ENCODE data around the gene STAT5B.

STAT5B gene

DNA sequence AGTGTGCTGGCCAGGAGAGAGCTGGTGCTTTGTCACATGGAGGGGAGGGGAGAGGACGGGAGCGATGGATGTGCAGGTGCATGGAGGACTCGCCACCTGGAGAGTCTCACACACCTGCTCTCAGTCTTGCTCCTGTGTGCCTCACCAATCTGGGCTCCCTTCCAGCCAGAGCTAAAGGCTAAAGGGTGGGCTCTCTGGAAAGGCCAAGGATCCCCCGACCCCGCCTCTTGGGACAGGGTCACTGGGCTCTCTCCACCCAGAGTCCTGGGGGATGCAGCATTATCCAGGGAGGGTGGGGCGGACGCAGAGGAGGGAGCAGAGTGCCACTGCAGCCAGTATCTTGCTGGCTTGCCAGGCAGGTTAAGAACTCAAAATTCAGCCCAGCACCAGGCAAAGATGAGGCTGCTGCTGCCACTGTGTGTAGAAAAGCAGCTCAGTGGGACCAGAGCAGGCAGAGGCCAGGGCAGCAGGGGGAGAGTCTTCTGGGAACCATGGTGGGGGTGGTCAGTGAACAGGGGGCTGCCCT is 5.4 kb upstream of the STAT5B start:
- H3K4me3 ChIP-seq (ENCODE audit: low read length) = no peak overlapping the region
- H3K27me3 ChIP-seq (ENCODE audit: control insufficient read depth, insufficient read depth, low read length) = no peaks in the 10 kb centered on the region
- H3K36me3 ChIP-seq (ENCODE audit: control insufficient read depth, low read depth, low read length) = no peaks in the 10 kb centered on the region
- no peak overlapping the region for H3K27ac ChIP-seq (ENCODE audit: low read length)
- H3K4me1 ChIP-seq (ENCODE audit: control insufficient read depth, low read depth, low read length) = peaks cover 3% of the 10 kb centered on the region
- H3K9ac ChIP-seq (ENCODE audit: low read length) = no peak overlapping the region
- no peaks in the 10 kb centered on the region for H3K9me3 ChIP-seq (ENCODE audit: control insufficient read depth, low read depth, low read length)

DNA sequence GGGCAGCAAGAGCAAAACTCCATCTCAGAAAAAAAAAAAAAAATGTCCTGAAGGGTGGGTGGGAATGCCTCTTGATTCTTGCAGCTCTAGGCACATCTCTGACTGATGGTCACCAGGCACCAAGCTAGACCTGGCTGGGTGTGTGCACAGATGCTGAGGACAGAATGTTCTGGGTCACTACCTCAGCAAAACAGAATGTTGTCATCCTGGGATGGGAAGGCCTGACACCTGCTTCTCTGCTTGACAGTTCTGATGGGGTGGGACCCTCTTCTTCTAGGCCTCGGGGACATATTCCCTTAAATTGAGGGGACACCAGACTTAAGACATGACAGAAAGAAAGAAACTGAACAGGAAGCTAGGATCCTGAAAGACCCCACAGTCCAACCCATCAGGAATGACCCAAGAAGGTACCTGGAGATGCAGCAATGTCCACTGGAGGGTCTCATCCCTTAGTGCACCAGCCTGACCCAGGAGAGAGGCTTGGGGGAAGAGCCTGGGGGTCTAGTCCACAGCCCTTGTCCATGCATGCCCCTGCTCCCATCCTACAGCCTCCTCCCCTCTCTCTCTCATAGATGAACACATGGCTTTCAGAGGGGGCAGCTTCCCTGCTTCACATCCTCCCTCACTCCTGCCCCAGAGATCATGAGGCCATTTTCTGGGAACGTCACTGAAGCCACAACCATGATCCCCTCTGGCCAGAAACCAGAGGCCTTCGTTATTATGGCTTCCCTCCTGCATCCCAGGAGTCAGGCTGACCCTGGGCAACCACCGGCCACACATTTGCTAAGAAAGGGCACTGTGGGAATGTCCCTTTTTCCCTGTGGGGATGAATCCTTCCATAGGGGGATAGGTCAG is 3.8 kb upstream of the STAT5B start:
- no peak overlapping the region for H3K4me3 ChIP-seq (ENCODE audit: low read length)
- peaks cover 3% of the 10 kb centered on the region for H3K4me1 ChIP-seq (ENCODE audit: control insufficient read depth, low read depth, low read length)
- H3K9me3 ChIP-seq (ENCODE audit: control insufficient read depth, low read depth, low read length) = no peaks in the 10 kb centered on the region
- no peaks in the 10 kb centered on the region for H3K27me3 ChIP-seq (ENCODE audit: control insufficient read depth, insufficient read depth, low read length)
- H3K36me3 ChIP-seq (ENCODE audit: control insufficient read depth, low read depth, low read length) = no peaks in the 10 kb centered on the region
- H3K27ac ChIP-seq (ENCODE audit: low read length) = no peak overlapping the region
- no peak overlapping the region for H3K9ac ChIP-seq (ENCODE audit: low read length)

- Histone ChIP-seq H3K27ac (ENCODE audit: low read length) (no peak overlapping the region), H3K9ac (ENCODE audit: low read length) (no peak overlapping the region), H3K36me3 (ENCODE audit: control insufficient read depth, low read depth, low read length) (no peaks in the 10 kb centered on the region), H3K9me3 (ENCODE audit: control insufficient read depth, low read depth, low read length) (no peaks in the 10 kb centered on the region), H3K4me3 (ENCODE audit: low read length) (no peak overlapping the region), H3K27me3 (ENCODE audit: control insufficient read depth, insufficient read depth, low read length) (no peaks in the 10 kb centered on the region), H3K4me1 (ENCODE audit: control insufficient read depth, low read depth, low read length) (peaks cover 26% of the 10 kb centered on the region)
These were observed 1.1 kb upstream of the STAT5B start for GRCh38 chr17:42277342-42277712.

DNA sequence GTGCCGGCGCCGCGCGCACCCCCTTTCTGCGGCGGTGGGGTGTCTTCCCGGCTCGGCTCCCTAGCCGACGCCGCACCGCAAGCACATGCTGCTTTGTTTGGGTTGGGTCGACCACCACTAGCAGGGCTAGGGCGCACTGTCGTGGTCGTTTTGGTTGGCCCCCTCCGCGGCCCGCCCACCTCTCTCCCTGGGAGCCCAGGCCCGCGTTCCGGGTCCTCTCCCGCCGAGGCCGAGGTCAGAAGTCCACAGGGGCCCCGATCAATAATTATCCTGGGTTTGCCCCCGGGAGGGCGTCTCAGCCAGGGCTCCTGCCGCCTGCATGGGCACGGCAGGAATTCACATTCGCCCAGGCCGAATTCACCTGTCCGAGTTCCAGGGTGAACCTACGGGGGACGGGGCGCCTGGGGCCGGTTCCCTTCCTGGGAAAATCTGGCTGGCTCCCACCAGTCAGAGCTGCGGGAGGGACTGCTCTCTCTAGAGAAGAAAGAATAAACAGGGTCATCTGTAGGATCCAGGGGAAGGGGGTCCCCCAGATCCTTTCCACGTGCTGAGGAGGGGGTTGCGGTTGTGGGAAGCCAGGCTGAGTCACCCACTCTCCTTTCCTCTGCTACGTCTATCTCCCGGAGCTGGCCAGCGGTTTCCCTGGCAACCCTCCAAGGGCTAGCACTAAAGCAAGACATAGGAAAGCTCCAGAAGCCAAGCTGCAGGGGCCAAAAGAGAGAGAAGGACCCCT is 584 bp upstream of the STAT5B start:
- Histone ChIP-seq H3K36me3 (ENCODE audit: control insufficient read depth, low read depth, low read length) (no peaks in the 10 kb centered on the region), H3K9me3 (ENCODE audit: control insufficient read depth, low read depth, low read length) (no peaks in the 10 kb centered on the region), H3K4me1 (ENCODE audit: control insufficient read depth, low read depth, low read length) (peaks cover 32% of the 10 kb centered on the region), H3K27me3 (ENCODE audit: control insufficient read depth, insufficient read depth, low read length) (no peaks in the 10 kb centered on the region), H3K9ac (ENCODE audit: low read length) (peak overlapping the region; percentile 73), H3K4me3 (ENCODE audit: low read length) (peak overlapping the region; percentile 69), H3K27ac (ENCODE audit: low read length) (no peak overlapping the region)

DNA sequence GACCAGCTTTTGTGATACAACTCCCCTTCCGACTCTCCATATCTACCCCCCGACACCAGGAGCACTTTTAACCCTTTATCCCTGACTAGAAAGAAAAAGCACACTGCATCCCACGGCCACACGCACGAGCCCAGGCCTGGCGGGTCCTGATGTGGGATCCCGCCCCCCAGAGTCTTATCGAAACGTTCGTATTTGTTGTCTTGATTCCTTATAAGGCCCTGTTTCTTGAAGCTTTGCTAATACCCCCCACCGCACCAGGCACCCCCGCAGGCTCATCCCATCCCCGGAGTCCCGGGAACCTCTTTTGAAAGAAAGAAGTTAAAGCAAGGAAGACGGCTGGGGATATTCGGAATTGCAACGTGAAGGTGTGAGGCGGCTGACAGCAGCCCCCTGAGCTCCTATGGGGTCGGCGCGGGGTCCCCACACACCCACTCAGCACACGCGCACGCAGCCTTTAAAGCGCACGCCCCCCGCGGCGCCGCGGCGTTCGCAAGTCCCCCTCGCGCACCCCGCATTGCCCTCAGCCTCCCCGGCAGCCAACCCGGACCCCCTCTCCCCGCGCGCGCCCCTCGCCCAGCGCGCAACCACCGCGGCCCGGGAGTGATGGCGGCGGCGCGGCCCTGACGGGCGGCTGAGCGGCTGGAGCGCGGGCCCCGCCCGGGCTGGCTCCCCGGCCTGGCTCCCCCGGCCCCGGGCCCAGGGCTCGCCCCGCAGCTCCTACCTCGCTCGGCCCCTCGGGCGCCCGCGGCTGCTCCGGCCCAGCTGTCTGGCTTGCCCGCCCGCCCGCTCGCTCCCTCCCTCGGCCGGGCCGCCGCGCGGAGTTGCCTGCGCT is 448 bp downstream of the STAT5B start:
- Histone ChIP-seq H3K4me3 (ENCODE audit: low read length) (peak overlapping the region; percentile 79), H3K27me3 (ENCODE audit: control insufficient read depth, insufficient read depth, low read length) (no peaks in the 10 kb centered on the region), H3K9ac (ENCODE audit: low read length) (peak overlapping the region; percentile 57), H3K27ac (ENCODE audit: low read length) (peak overlapping the region; percentile 36), H3K4me1 (ENCODE audit: control insufficient read depth, low read depth, low read length) (peaks cover 32% of the 10 kb centered on the region), H3K36me3 (ENCODE audit: control insufficient read depth, low read depth, low read length) (no peaks in the 10 kb centered on the region), H3K9me3 (ENCODE audit: control insufficient read depth, low read depth, low read length) (no peaks in the 10 kb centered on the region)

- Histone ChIP-seq H3K36me3 (ENCODE audit: control insufficient read depth, low read depth, low read length) (no peaks in the 10 kb centered on the region), H3K27ac (ENCODE audit: low read length) (peak overlapping the region; percentile 36), H3K9me3 (ENCODE audit: control insufficient read depth, low read depth, low read length) (no peaks in the 10 kb centered on the region), H3K4me3 (ENCODE audit: low read length) (peak overlapping the region; percentile 79), H3K9ac (ENCODE audit: low read length) (peak overlapping the region; percentile 57), H3K4me1 (ENCODE audit: control insufficient read depth, low read depth, low read length) (peaks cover 32% of the 10 kb centered on the region), H3K27me3 (ENCODE audit: control insufficient read depth, insufficient read depth, low read length) (no peaks in the 10 kb centered on the region)
These were observed 1.2 kb downstream of the STAT5B start for GRCh38 chr17:42274812-42275526.

DNA sequence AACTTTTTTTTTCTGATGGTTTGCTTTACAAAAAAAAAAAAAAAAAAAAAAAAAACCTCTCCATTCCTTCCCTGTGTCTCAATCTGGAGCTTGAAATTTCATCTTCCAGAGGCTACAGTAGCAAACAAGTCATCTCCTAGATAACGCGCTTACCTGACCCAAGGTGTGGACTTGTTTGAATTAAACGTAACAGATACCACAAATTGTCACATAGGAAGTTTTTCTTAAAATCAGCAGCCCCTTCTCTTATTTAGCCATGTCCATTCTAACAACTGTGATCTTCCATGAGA is 2.0 kb downstream of the STAT5B start:
- Histone ChIP-seq H3K36me3 (ENCODE audit: control insufficient read depth, low read depth, low read length) (no peaks in the 10 kb centered on the region), H3K27ac (ENCODE audit: low read length) (no peak overlapping the region), H3K4me3 (ENCODE audit: low read length) (peak overlapping the region; percentile 79), H3K27me3 (ENCODE audit: control insufficient read depth, insufficient read depth, low read length) (no peaks in the 10 kb centered on the region), H3K9me3 (ENCODE audit: control insufficient read depth, low read depth, low read length) (no peaks in the 10 kb centered on the region), H3K4me1 (ENCODE audit: control insufficient read depth, low read depth, low read length) (peaks cover 32% of the 10 kb centered on the region), H3K9ac (ENCODE audit: low read length) (peak overlapping the region; percentile 57)

DNA sequence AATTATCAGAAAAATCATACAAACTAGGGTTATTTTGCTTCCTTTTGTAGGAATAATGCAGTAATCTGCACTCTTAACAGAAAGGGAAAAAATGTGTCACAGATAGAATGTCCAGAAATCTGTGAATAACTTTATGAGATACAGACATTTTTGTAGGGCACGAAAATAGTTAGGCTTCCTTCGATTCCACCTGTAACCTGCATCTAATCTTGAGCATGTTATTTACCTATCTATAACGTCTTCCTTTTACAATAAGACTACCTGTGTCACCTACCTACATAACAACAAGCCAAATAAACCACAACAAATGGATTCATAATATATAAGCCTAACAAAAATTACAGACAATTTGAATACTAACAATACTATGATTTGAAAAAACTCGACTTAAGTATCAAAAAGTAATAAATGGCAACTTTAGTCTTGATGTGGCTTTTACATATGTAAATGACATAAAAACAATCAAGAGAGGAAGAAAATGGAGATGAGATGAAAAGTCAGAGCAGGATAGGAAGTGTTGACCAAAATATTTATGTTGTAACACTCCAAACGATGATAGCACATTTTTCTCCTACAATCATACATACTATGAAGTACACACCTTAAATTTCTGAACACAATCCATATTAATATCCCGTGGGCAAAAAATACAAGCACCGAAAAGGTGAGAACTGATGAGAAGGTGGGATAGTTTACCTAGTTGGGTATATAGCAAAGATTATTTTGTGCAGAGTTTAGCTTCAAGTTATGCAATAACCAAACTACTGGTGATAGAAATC is 2.5 kb downstream of the STAT5B start:
- no peaks in the 10 kb centered on the region for H3K36me3 ChIP-seq (ENCODE audit: control insufficient read depth, low read depth, low read length)
- H3K4me1 ChIP-seq (ENCODE audit: control insufficient read depth, low read depth, low read length) = peaks cover 32% of the 10 kb centered on the region
- H3K9me3 ChIP-seq (ENCODE audit: control insufficient read depth, low read depth, low read length) = no peaks in the 10 kb centered on the region
- no peak overlapping the region for H3K27ac ChIP-seq (ENCODE audit: low read length)
- peak overlapping the region; percentile 79 for H3K4me3 ChIP-seq (ENCODE audit: low read length)
- H3K9ac ChIP-seq (ENCODE audit: low read length) = peak overlapping the region; percentile 2
- no peaks in the 10 kb centered on the region for H3K27me3 ChIP-seq (ENCODE audit: control insufficient read depth, insufficient read depth, low read length)

GRCh38 chr17:42272162-42272907 is 3.9 kb downstream of the STAT5B start:
- no peaks in the 10 kb centered on the region for H3K27me3 ChIP-seq (ENCODE audit: control insufficient read depth, insufficient read depth, low read length)
- H3K36me3 ChIP-seq (ENCODE audit: control insufficient read depth, low read depth, low read length) = no peaks in the 10 kb centered on the region
- H3K27ac ChIP-seq (ENCODE audit: low read length) = no peak overlapping the region
- H3K4me3 ChIP-seq (ENCODE audit: low read length) = no peak overlapping the region
- no peak overlapping the region for H3K9ac ChIP-seq (ENCODE audit: low read length)
- H3K4me1 ChIP-seq (ENCODE audit: control insufficient read depth, low read depth, low read length) = peaks cover 32% of the 10 kb centered on the region
- no peaks in the 10 kb centered on the region for H3K9me3 ChIP-seq (ENCODE audit: control insufficient read depth, low read depth, low read length)

GRCh38 chr17:42271779-42272035 is 4.5 kb downstream of the STAT5B start:
- H3K36me3 ChIP-seq (ENCODE audit: control insufficient read depth, low read depth, low read length) = no peaks in the 10 kb centered on the region
- no peak overlapping the region for H3K27ac ChIP-seq (ENCODE audit: low read length)
- no peaks in the 10 kb centered on the region for H3K9me3 ChIP-seq (ENCODE audit: control insufficient read depth, low read depth, low read length)
- no peaks in the 10 kb centered on the region for H3K27me3 ChIP-seq (ENCODE audit: control insufficient read depth, insufficient read depth, low read length)
- no peak overlapping the region for H3K4me3 ChIP-seq (ENCODE audit: low read length)
- H3K4me1 ChIP-seq (ENCODE audit: control insufficient read depth, low read depth, low read length) = peaks cover 32% of the 10 kb centered on the region
- no peak overlapping the region for H3K9ac ChIP-seq (ENCODE audit: low read length)
